ENCODE data around the gene ENGASE.

Gene ENGASE

DNA sequence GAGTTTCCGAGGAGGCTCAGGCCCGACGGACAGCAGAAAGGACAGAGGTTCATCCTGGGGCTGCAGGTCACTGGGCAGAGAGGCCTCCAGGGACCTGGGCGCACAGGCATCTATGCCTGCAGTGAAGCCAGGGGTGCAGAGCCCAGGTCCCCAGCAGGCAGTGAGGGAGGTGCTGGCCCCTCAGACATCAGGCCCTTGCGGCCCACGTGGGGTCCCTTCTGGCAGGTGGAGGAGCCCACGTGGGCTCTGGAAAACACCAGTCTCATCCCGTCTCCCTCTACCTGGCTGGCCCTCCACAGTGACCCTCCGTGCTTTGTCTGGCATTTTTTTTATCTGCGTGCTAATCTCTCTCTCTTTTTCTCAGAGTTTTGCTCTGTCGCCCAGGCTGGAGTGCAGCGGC lies 36.5 kb downstream of the ENGASE start:
- no peak overlapping the region for H3K4me2 ChIP-seq (ENCODE audit: low read length)
- no peaks in the 10 kb centered on the region for H3K36me3 ChIP-seq (ENCODE audit: insufficient read depth, low read length)
- H3K27ac ChIP-seq (ENCODE audit: low read depth, low read length, poor library complexity, severe bottlenecking): no peak overlapping the region
- H3K4me3 ChIP-seq (ENCODE audit: low read depth, low read length, poor library complexity, severe bottlenecking): no peak overlapping the region
- H3F3A ChIP-seq (ENCODE audit: insufficient read depth, low read length): no peaks in the 10 kb centered on the region
- H4K20me1 ChIP-seq (ENCODE audit: insufficient read depth, low read length): no peaks in the 10 kb centered on the region
- H2AFZ ChIP-seq (ENCODE audit: low read length): no peak overlapping the region
- H3K4me1 ChIP-seq (ENCODE audit: insufficient read depth, low read length, severe bottlenecking): no peaks in the 10 kb centered on the region
- no peak overlapping the region for H3K9ac ChIP-seq (ENCODE audit: low read length)
- H3K79me2 ChIP-seq (ENCODE audit: insufficient read depth, low read length): no peaks in the 10 kb centered on the region
- TF ChIP-seq, protein P1, sequence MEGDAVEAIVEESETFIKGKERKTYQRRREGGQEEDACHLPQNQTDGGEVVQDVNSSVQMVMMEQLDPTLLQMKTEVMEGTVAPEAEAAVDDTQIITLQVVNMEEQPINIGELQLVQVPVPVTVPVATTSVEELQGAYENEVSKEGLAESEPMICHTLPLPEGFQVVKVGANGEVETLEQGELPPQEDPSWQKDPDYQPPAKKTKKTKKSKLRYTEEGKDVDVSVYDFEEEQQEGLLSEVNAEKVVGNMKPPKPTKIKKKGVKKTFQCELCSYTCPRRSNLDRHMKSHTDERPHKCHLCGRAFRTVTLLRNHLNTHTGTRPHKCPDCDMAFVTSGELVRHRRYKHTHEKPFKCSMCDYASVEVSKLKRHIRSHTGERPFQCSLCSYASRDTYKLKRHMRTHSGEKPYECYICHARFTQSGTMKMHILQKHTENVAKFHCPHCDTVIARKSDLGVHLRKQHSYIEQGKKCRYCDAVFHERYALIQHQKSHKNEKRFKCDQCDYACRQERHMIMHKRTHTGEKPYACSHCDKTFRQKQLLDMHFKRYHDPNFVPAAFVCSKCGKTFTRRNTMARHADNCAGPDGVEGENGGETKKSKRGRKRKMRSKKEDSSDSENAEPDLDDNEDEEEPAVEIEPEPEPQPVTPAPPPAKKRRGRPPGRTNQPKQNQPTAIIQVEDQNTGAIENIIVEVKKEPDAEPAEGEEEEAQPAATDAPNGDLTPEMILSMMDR (IDR thresholded peaks at IDR 0.05; ENCODE audit: low read length): no peak
- TF ChIP-seq EZH2 (IDR thresholded peaks at IDR 0.05; ENCODE audit: borderline replicate concordance, low read length): no peak
- H3K27me3 ChIP-seq (ENCODE audit: insufficient read depth, low read length): peaks cover 4% of the 10 kb centered on the region; the same call in 1 of the 2 replicates
- no peaks in the 10 kb centered on the region for H3K9me3 ChIP-seq (ENCODE audit: low read length)
- H3K9me2 ChIP-seq (ENCODE audit: low read depth, low read length): no peaks in the 10 kb centered on the region

DNA sequence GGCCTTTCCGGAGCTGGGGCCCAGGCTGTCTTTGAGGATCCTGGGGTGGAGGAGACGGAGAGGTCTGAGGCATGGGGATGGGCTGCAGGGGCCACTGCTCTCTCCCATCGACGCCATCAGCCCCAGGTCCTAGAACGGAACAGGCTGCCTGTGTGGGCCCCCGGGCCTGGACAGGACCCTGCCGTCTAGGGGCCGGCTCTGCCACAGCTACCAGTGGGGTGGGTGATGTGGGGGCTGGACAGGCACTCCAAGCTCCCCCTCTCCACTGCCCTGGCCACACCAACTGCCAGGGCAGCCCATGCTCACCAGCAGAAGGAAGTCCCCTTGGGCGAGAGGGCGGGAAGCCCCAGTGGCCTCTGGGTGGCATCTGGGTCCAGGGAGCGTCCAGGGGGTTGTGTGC lies 37.8 kb downstream of the ENGASE start:
- H3K36me3 ChIP-seq (ENCODE audit: insufficient read depth, low read length): no peaks in the 10 kb centered on the region
- H3K4me2 ChIP-seq (ENCODE audit: low read length): no peak overlapping the region
- H3K79me2 ChIP-seq (ENCODE audit: insufficient read depth, low read length): no peaks in the 10 kb centered on the region
- no peaks in the 10 kb centered on the region for H3K4me1 ChIP-seq (ENCODE audit: insufficient read depth, low read length, severe bottlenecking)
- no peak overlapping the region for H3K4me3 ChIP-seq (ENCODE audit: low read depth, low read length, poor library complexity, severe bottlenecking)
- no peak overlapping the region for H2AFZ ChIP-seq (ENCODE audit: low read length)
- H3F3A ChIP-seq (ENCODE audit: insufficient read depth, low read length): no peaks in the 10 kb centered on the region
- no peak overlapping the region for H3K9ac ChIP-seq (ENCODE audit: low read length)
- H3K9me3 ChIP-seq (ENCODE audit: low read length): no peaks in the 10 kb centered on the region
- peaks cover 4% of the 10 kb centered on the region; the same call in 1 of the 2 replicates for H3K27me3 ChIP-seq (ENCODE audit: insufficient read depth, low read length)
- TF ChIP-seq, protein P1 (IDR thresholded peaks at IDR 0.05; ENCODE audit: low read length): no peak
- no peak for TF ChIP-seq EZH2 (IDR thresholded peaks at IDR 0.05; ENCODE audit: borderline replicate concordance, low read length)
- no peak overlapping the region for H3K27ac ChIP-seq (ENCODE audit: low read depth, low read length, poor library complexity, severe bottlenecking)
- no peaks in the 10 kb centered on the region for H4K20me1 ChIP-seq (ENCODE audit: insufficient read depth, low read length)
- no peaks in the 10 kb centered on the region for H3K9me2 ChIP-seq (ENCODE audit: low read depth, low read length)

DNA sequence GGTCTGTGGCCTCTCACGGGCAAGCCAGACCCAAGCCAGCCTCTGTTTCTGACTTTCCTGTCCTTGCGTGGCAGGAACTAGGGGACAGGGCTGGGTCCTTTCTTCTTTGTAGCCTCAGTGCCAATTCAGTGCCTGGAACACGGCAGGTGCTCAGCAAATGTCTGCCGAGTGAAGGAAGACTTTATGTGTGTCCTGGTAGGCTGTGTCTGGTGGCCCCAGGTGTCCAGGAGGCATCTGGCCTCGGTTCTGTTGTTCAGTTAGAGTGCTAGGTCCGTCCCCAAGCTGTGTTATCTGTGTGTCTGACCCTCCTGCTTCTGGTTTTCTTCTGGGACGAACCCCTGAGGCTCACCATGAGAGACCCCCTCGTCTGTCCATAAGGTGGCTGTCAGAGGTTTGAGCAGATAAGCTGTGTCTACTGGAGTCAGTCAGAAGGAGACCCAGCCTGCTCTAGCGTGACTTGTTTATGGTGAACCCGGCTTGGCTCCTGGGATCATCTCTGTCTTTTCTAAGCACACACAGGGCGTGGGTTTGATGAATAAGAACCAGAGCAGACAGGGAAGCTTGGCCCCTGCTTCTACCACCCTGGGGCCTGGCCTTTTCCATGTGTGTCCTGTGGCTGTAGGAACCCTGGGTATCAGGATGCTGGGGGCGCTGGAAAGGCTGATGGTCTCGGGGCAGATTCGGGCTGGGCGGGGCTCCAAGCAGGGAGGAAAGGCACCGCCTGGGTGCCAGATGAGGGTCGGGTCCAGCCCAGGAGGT lies 39.3 kb downstream of the ENGASE start:
- Histone ChIP-seq H2AFZ (ENCODE audit: low read length) (no peak overlapping the region), H3K4me2 (ENCODE audit: low read length) (no peak overlapping the region), H3F3A (ENCODE audit: insufficient read depth, low read length) (no peaks in the 10 kb centered on the region), H3K9me3 (ENCODE audit: low read length) (no peaks in the 10 kb centered on the region), H3K36me3 (ENCODE audit: insufficient read depth, low read length) (no peaks in the 10 kb centered on the region), H3K9me2 (ENCODE audit: low read depth, low read length) (no peaks in the 10 kb centered on the region), H3K4me3 (ENCODE audit: low read depth, low read length, poor library complexity, severe bottlenecking) (no peak overlapping the region), H3K27ac (ENCODE audit: low read depth, low read length, poor library complexity, severe bottlenecking) (no peak overlapping the region), H3K9ac (ENCODE audit: low read length) (no peak overlapping the region), H4K20me1 (ENCODE audit: insufficient read depth, low read length) (no peaks in the 10 kb centered on the region), H3K4me1 (ENCODE audit: insufficient read depth, low read length, severe bottlenecking) (no peaks in the 10 kb centered on the region), H3K27me3 (ENCODE audit: insufficient read depth, low read length) (peaks cover 4% of the 10 kb centered on the region; the same call in 1 of the 2 replicates), H3K79me2 (ENCODE audit: insufficient read depth, low read length) (no peaks in the 10 kb centered on the region)
- TF ChIP-seq EZH2 (IDR thresholded peaks at IDR 0.05; ENCODE audit: borderline replicate concordance, low read length): no peak
- TF ChIP-seq, protein P1 (IDR thresholded peaks at IDR 0.05; ENCODE audit: low read length): no peak

Measured in OCI-LY1 (cell line).